SH-SY5Y (cell line): ENCODE data around the gene CBFA2T3.

ENCODE experiments used
- GATA2 ChIP-seq: IDR thresholded peaks from 2 replicates; pipeline ENCODE4 v1.6.1; 2011; ENCODE audit warnings: mild to moderate bottlenecking, low read depth, low read length
- GATA3 ChIP-seq: IDR thresholded peaks from 2 replicates; pipeline ENCODE4 v1.6.1; 2011; ENCODE audit warnings: low read depth, mild to moderate bottlenecking, low read length, moderate library complexity

GRCh38 chr16:88932929-88933328 is 44.1 kb downstream of the CBFA2T3 start:
- TF ChIP-seq GATA2 (no peak), GATA3 (no peak)
